ENCODE results near the gene NOTUM. TPM values are rescaled to one million over a fixed set of nuclear protein-coding genes. Genes with fewer than 3 reads are reported as not detected.

Gene NOTUM
- total RNA-seq, 1 donor from 2014 or later = 0.60 TPM

- Mint-ChIP-seq H3K9me3 (ENCODE audit: low read depth) (no peaks in the 10 kb centered on the region), H3K36me3 (ENCODE audit: insufficient read depth) (peaks cover 11% of the 10 kb centered on the region), H3K4me1 (ENCODE audit: low read depth) (peaks cover 22% of the 10 kb centered on the region), H3K27me3 (no peaks in the 10 kb centered on the region), H3K27ac (no peak overlapping the region), H3K4me3 (ENCODE audit: low read depth) (no peak overlapping the region)
- no peak for DNase-seq (ENCODE audit: low spot score, unreplicated experiment)
- TF ChIP-seq CTCF (IDR thresholded peaks at IDR 0.05; ENCODE audit: unreplicated experiment) = no peak
Measured at GRCh38 chr17:81913394-81914102, 47.4 kb downstream of the NOTUM start.

DNA sequence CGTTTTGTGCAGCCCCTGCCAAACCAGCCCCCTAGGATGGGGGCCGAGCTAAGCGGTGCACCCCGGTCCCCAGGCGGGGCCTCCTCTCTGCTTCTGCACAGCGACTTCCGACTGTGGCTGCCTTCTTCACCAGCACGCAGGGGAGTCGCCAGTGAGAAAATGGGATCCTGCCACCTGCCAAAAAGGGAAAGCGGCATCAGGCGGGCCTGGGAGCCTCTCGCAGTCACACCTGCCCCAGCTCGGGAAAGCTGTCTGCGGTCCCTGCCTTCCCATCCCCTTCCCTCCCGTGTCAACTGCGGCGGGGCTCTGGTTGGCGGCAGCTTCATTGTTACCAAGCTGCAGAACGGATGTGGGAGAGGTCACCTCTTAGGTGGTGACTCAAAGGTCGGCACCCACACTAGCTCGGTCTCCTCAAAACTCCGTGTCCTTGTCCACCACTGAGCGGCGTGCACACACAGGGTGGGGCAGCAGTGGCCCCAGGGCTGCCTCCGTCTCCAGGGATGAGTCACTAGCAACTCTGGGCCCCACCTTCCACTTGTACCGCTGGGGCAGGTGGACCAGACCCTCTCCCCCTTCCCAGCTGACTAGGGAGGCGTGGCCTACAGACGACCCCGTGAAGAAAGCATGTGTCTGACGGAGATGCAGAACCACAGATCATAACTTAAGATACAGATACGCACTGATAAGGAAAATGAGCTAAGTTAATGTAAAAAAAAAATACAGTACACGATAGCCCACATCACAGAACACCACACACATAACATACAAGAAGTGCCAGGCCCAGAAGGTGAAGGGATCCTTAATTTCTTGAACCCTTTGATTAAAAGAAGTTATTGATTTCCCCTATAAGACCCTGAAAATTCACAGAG, 48.3 kb downstream of the NOTUM start:
- no peaks in the 10 kb centered on the region for H3K27me3 Mint-ChIP-seq
- H3K27ac Mint-ChIP-seq = no peak overlapping the region
- TF ChIP-seq CTCF (IDR thresholded peaks at IDR 0.05; ENCODE audit: unreplicated experiment) = no peak
- peaks cover 18% of the 10 kb centered on the region for H3K4me1 Mint-ChIP-seq (ENCODE audit: low read depth)
- no peaks in the 10 kb centered on the region for H3K9me3 Mint-ChIP-seq (ENCODE audit: low read depth)
- peaks cover 11% of the 10 kb centered on the region for H3K36me3 Mint-ChIP-seq (ENCODE audit: insufficient read depth)
- peak overlapping the region; percentile 24 for H3K4me3 Mint-ChIP-seq (ENCODE audit: low read depth)
- DNase-seq (ENCODE audit: low spot score, unreplicated experiment) = no peak

- Mint-ChIP-seq H3K36me3 (ENCODE audit: insufficient read depth) (peaks cover 11% of the 10 kb centered on the region), H3K4me1 (ENCODE audit: low read depth) (peaks cover 13% of the 10 kb centered on the region), H3K9me3 (ENCODE audit: low read depth) (no peaks in the 10 kb centered on the region), H3K27ac (peak overlapping the region; percentile 85), H3K4me3 (ENCODE audit: low read depth) (peak overlapping the region; percentile 62), H3K27me3 (no peaks in the 10 kb centered on the region)
- TF ChIP-seq CTCF (IDR thresholded peaks at IDR 0.05; ENCODE audit: unreplicated experiment) = no peak
- DNase-seq (ENCODE audit: low spot score, unreplicated experiment) = no peak
Measured at GRCh38 chr17:81911969-81912368, 49.0 kb downstream of the NOTUM start.

DNA sequence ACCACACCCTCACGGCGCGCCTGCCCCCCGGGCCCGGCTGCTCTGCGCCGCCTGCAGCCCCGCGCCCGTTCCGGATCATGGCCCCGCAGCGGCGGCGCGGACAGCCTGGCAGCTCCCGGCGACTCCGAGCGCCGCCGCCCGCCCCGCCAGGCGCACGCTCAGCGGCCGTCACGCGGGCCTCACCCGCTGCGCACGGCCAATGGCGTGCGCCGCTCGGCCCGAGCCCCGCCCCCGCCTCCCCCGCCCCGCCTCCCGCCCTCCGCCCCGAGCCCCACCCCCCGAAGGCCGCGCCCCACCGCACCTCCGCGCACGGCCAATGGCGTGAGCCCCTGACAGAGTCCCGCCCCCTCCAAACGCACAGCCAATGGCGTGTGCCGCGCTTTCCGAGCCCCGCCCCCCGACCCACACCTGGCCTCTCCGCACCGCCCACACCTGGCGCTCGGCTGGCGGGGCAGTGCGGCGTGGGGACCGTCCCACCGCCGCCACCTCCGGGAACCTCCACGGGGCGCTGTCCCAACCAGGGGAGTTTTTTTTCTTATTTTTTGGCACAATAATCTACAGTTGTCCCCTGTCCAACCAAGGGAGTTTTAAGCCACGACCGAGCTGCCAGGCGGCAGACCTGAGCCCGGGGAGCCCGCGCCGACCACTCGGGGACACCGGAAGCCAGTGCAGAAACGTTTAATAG, 49.6 kb downstream of the NOTUM start, which contains the start of gene PCYT2:
Gene PCYT2, minus strand, starts transcription at position 123 of the 685 bp plus-strand sequence. Its CDS starts 44 bp downstream, at position 79.
- H3K9me3 Mint-ChIP-seq (ENCODE audit: low read depth) = no peaks in the 10 kb centered on the region
- H3K27ac Mint-ChIP-seq = peak within 1 kb of the TSS; percentile 97
- peaks cover 10% of the 10 kb centered on the region for H3K4me1 Mint-ChIP-seq (ENCODE audit: low read depth)
- H3K4me3 Mint-ChIP-seq (ENCODE audit: low read depth) = peak within 1 kb of the TSS; percentile 92
- peak; percentile 52 for TF ChIP-seq CTCF (IDR thresholded peaks at IDR 0.05; ENCODE audit: unreplicated experiment)
- no peaks in the 10 kb centered on the region for H3K27me3 Mint-ChIP-seq
- H3K36me3 Mint-ChIP-seq (ENCODE audit: insufficient read depth) = peaks cover 10% of the 10 kb centered on the region
- DNase-seq (ENCODE audit: low spot score, unreplicated experiment) = peak; percentile 91

DNA sequence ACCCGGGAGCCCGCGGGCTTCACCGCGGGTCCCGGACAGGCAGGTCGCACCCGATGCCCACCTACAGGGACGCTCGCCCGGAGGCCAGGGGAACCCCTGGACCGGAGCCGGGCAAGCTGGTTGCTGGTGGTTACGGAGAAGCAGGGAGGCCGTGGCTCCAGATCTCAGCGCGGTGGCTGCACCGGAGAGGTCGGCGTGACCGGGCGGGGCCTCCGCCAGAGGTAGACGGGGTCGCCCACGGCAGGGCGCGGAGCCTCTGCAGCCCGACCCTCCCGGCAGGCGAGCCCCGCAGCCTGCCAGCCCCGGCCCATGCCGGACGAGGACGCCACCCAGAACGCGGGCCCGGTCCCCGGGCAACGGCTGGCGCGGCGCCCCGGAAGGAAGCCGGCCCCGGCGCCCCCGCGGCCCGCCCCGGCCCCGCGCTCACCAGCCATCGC, 50.1 kb downstream of the NOTUM start:
- peak overlapping the region; percentile 97 for H3K27ac Mint-ChIP-seq
- peaks cover 10% of the 10 kb centered on the region for H3K36me3 Mint-ChIP-seq (ENCODE audit: insufficient read depth)
- H3K9me3 Mint-ChIP-seq (ENCODE audit: low read depth) = no peaks in the 10 kb centered on the region
- no peak for TF ChIP-seq CTCF (IDR thresholded peaks at IDR 0.05; ENCODE audit: unreplicated experiment)
- no peak for DNase-seq (ENCODE audit: low spot score, unreplicated experiment)
- H3K27me3 Mint-ChIP-seq = no peaks in the 10 kb centered on the region
- peaks cover 10% of the 10 kb centered on the region for H3K4me1 Mint-ChIP-seq (ENCODE audit: low read depth)
- peak overlapping the region; percentile 92 for H3K4me3 Mint-ChIP-seq (ENCODE audit: low read depth)
